ENCODE results near the gene CEL.
"Not testable (repeated sequence)": the region's sequence is repeated elsewhere in the genome, so short reads cannot be mapped to it uniquely, and the experiment has no call there.

The CEL gene

GRCh38 chr9:133061764-133062145 is at the start of gene CEL:
TSS of gene CEL (plus strand) at chr9:133061981. CDS start at chr9:133062003, 22 bp downstream.
- H3K9ac ChIP-seq (ENCODE audit: low read depth in 1 of 2, low read length in 2 of 2); H3K9me3 ChIP-seq (ENCODE audit: control insufficient read depth in 2 of 2, low read length in 2 of 2): not testable (repeated sequence)

GRCh38 chr9:133014696-133015095 is 47.1 kb upstream of the CEL start:
- Histone ChIP-seq H3K9me3 (ENCODE audit: control insufficient read depth in 2 of 2, low read length in 2 of 2) (no peaks in the 10 kb centered on the region), H3K36me3 (ENCODE audit: control insufficient read depth in 2 of 2, insufficient read depth in 2 of 2, low read length in 2 of 2) (no peaks in the 10 kb centered on the region), H3K4me3 (ENCODE audit: low read length in 2 of 2) (no peak overlapping the region), H3K27ac (ENCODE audit: low read depth in 2 of 2, low read length in 2 of 2) (no peak overlapping the region), H3K4me1 (ENCODE audit: control insufficient read depth in 2 of 2, insufficient read depth in 2 of 2, low read length in 2 of 2) (peaks cover 4% of the 10 kb centered on the region in 2 donors), H3K27me3 (ENCODE audit: control insufficient read depth in 2 of 2, insufficient read depth in 2 of 2, low read length in 2 of 2) (peaks cover 0 to 5% of the 10 kb centered on the region in 2 donors), H3K9ac (ENCODE audit: low read depth in 1 of 2, low read length in 2 of 2) (no peak overlapping the region)

More at GRCh38 chr9:133061764-133062145, at the start of gene CEL:
- H3K27ac ChIP-seq (ENCODE audit: low read depth in 2 of 2, low read length in 2 of 2); H3K4me1 ChIP-seq (ENCODE audit: control insufficient read depth in 2 of 2, insufficient read depth in 2 of 2, low read length in 2 of 2); H3K36me3 ChIP-seq (ENCODE audit: control insufficient read depth in 2 of 2, insufficient read depth in 2 of 2, low read length in 2 of 2); H3K4me3 ChIP-seq (ENCODE audit: low read length in 2 of 2); H3K27me3 ChIP-seq (ENCODE audit: control insufficient read depth in 2 of 2, insufficient read depth in 2 of 2, low read length in 2 of 2): not testable (repeated sequence)

GRCh38 chr9:133023117-133023890 is 38.5 kb upstream of the CEL start:
- H3K9me3 ChIP-seq (ENCODE audit: control insufficient read depth in 2 of 2, low read length in 2 of 2), result no peaks in the 10 kb centered on the region
- H3K9ac ChIP-seq (ENCODE audit: low read depth in 1 of 2, low read length in 2 of 2), result no peak overlapping the region
- H3K4me1 ChIP-seq (ENCODE audit: control insufficient read depth in 2 of 2, insufficient read depth in 2 of 2, low read length in 2 of 2), result peaks cover 0 to 5% of the 10 kb centered on the region in 2 donors
- H3K36me3 ChIP-seq (ENCODE audit: control insufficient read depth in 2 of 2, insufficient read depth in 2 of 2, low read length in 2 of 2), result no peaks in the 10 kb centered on the region
- no peak overlapping the region for H3K27ac ChIP-seq (ENCODE audit: low read depth in 2 of 2, low read length in 2 of 2)
- H3K4me3 ChIP-seq (ENCODE audit: low read length in 2 of 2), result no peak overlapping the region
- no peaks in the 10 kb centered on the region for H3K27me3 ChIP-seq (ENCODE audit: control insufficient read depth in 2 of 2, insufficient read depth in 2 of 2, low read length in 2 of 2)

GRCh38 chr9:133026426-133026825 is 35.4 kb upstream of the CEL start:
- no peaks in the 10 kb centered on the region for H3K9me3 ChIP-seq (ENCODE audit: control insufficient read depth in 2 of 2, low read length in 2 of 2)
- H3K4me3 ChIP-seq (ENCODE audit: low read length in 2 of 2), result no peak overlapping the region
- H3K4me1 ChIP-seq (ENCODE audit: control insufficient read depth in 2 of 2, insufficient read depth in 2 of 2, low read length in 2 of 2), result peaks cover 7 to 9% of the 10 kb centered on the region in 2 donors
- H3K27me3 ChIP-seq (ENCODE audit: control insufficient read depth in 2 of 2, insufficient read depth in 2 of 2, low read length in 2 of 2), result no peaks in the 10 kb centered on the region
- H3K36me3 ChIP-seq (ENCODE audit: control insufficient read depth in 2 of 2, insufficient read depth in 2 of 2, low read length in 2 of 2), result no peaks in the 10 kb centered on the region
- H3K27ac ChIP-seq (ENCODE audit: low read depth in 2 of 2, low read length in 2 of 2), result no peak overlapping the region
- H3K9ac ChIP-seq (ENCODE audit: low read depth in 1 of 2, low read length in 2 of 2), result no peak overlapping the region

GRCh38 chr9:133027134-133027533 is 34.6 kb upstream of the CEL start:
- no peaks in the 10 kb centered on the region for H3K27me3 ChIP-seq (ENCODE audit: control insufficient read depth in 2 of 2, insufficient read depth in 2 of 2, low read length in 2 of 2)
- no peaks in the 10 kb centered on the region for H3K36me3 ChIP-seq (ENCODE audit: control insufficient read depth in 2 of 2, insufficient read depth in 2 of 2, low read length in 2 of 2)
- H3K4me1 ChIP-seq (ENCODE audit: control insufficient read depth in 2 of 2, insufficient read depth in 2 of 2, low read length in 2 of 2), result peaks cover 11 to 15% of the 10 kb centered on the region in 2 donors
- no peak overlapping the region for H3K9ac ChIP-seq (ENCODE audit: low read depth in 1 of 2, low read length in 2 of 2)
- no peaks in the 10 kb centered on the region for H3K9me3 ChIP-seq (ENCODE audit: control insufficient read depth in 2 of 2, low read length in 2 of 2)
- H3K4me3 ChIP-seq (ENCODE audit: low read length in 2 of 2), result no peak overlapping the region
- H3K27ac ChIP-seq (ENCODE audit: low read depth in 2 of 2, low read length in 2 of 2), result no peak overlapping the region

GRCh38 chr9:133028221-133028620 is 33.6 kb upstream of the CEL start:
- Histone ChIP-seq H3K4me1 (ENCODE audit: control insufficient read depth in 2 of 2, insufficient read depth in 2 of 2, low read length in 2 of 2) (peaks cover 11 to 14% of the 10 kb centered on the region in 2 donors), H3K9me3 (ENCODE audit: control insufficient read depth in 2 of 2, low read length in 2 of 2) (no peaks in the 10 kb centered on the region), H3K9ac (ENCODE audit: low read depth in 1 of 2, low read length in 2 of 2) (no peak overlapping the region), H3K36me3 (ENCODE audit: control insufficient read depth in 2 of 2, insufficient read depth in 2 of 2, low read length in 2 of 2) (no peaks in the 10 kb centered on the region), H3K27ac (ENCODE audit: low read depth in 2 of 2, low read length in 2 of 2) (no peak overlapping the region), H3K27me3 (ENCODE audit: control insufficient read depth in 2 of 2, insufficient read depth in 2 of 2, low read length in 2 of 2) (no peaks in the 10 kb centered on the region), H3K4me3 (ENCODE audit: low read length in 2 of 2) (no peak overlapping the region)

GRCh38 chr9:133029994-133030316 is 31.8 kb upstream of the CEL start:
- Histone ChIP-seq H3K36me3 (ENCODE audit: control insufficient read depth in 2 of 2, insufficient read depth in 2 of 2, low read length in 2 of 2) (no peaks in the 10 kb centered on the region), H3K9ac (ENCODE audit: low read depth in 1 of 2, low read length in 2 of 2) (peak overlapping the region; percentile 88 to 98), H3K27me3 (ENCODE audit: control insufficient read depth in 2 of 2, insufficient read depth in 2 of 2, low read length in 2 of 2) (no peaks in the 10 kb centered on the region), H3K4me1 (ENCODE audit: control insufficient read depth in 2 of 2, insufficient read depth in 2 of 2, low read length in 2 of 2) (peaks cover 11 to 14% of the 10 kb centered on the region in 2 donors), H3K4me3 (ENCODE audit: low read length in 2 of 2) (peak overlapping the region; percentile 83 to 88), H3K9me3 (ENCODE audit: control insufficient read depth in 2 of 2, low read length in 2 of 2) (no peaks in the 10 kb centered on the region), H3K27ac (ENCODE audit: low read depth in 2 of 2, low read length in 2 of 2) (peak overlapping the region; percentile 87 to 91)

GRCh38 chr9:133030317-133031129 is 31.3 kb upstream of the CEL start, which contains the start of gene GTF3C5:
TSS of gene GTF3C5 (plus strand) at chr9:133030997. CDS start at chr9:133031012, 15 bp downstream.
- H3K27ac ChIP-seq (ENCODE audit: low read depth in 2 of 2, low read length in 2 of 2), result peak within 1 kb of the TSS; percentile 87 to 91
- no peaks in the 10 kb centered on the region for H3K36me3 ChIP-seq (ENCODE audit: control insufficient read depth in 2 of 2, insufficient read depth in 2 of 2, low read length in 2 of 2)
- H3K9me3 ChIP-seq (ENCODE audit: control insufficient read depth in 2 of 2, low read length in 2 of 2), result no peaks in the 10 kb centered on the region
- peak within 1 kb of the TSS; percentile 83 to 96 for H3K4me3 ChIP-seq (ENCODE audit: low read length in 2 of 2)
- H3K9ac ChIP-seq (ENCODE audit: low read depth in 1 of 2, low read length in 2 of 2), result peak within 1 kb of the TSS; percentile 88 to 98
- H3K4me1 ChIP-seq (ENCODE audit: control insufficient read depth in 2 of 2, insufficient read depth in 2 of 2, low read length in 2 of 2), result peaks cover 11 to 14% of the 10 kb centered on the region in 2 donors
- H3K27me3 ChIP-seq (ENCODE audit: control insufficient read depth in 2 of 2, insufficient read depth in 2 of 2, low read length in 2 of 2), result no peaks in the 10 kb centered on the region

- Histone ChIP-seq H3K9me3 (ENCODE audit: control insufficient read depth in 2 of 2, low read length in 2 of 2) (no peaks in the 10 kb centered on the region), H3K27ac (ENCODE audit: low read depth in 2 of 2, low read length in 2 of 2) (peak overlapping the region; percentile 87 to 89), H3K27me3 (ENCODE audit: control insufficient read depth in 2 of 2, insufficient read depth in 2 of 2, low read length in 2 of 2) (no peaks in the 10 kb centered on the region), H3K4me1 (ENCODE audit: control insufficient read depth in 2 of 2, insufficient read depth in 2 of 2, low read length in 2 of 2) (peaks cover 11 to 14% of the 10 kb centered on the region in 2 donors), H3K4me3 (ENCODE audit: low read length in 2 of 2) (peak overlapping the region; percentile 83 to 96), H3K9ac (ENCODE audit: low read depth in 1 of 2, low read length in 2 of 2) (peak overlapping the region; percentile 78 to 90), H3K36me3 (ENCODE audit: control insufficient read depth in 2 of 2, insufficient read depth in 2 of 2, low read length in 2 of 2) (no peaks in the 10 kb centered on the region)
Measured at GRCh38 chr9:133031130-133031422, 30.7 kb upstream of the CEL start.

GRCh38 chr9:133031496-133031911 is 30.3 kb upstream of the CEL start:
- Histone ChIP-seq H3K27me3 (ENCODE audit: control insufficient read depth in 2 of 2, insufficient read depth in 2 of 2, low read length in 2 of 2) (no peaks in the 10 kb centered on the region), H3K9ac (ENCODE audit: low read depth in 1 of 2, low read length in 2 of 2) (peak overlapping the region; percentile 78 to 90), H3K9me3 (ENCODE audit: control insufficient read depth in 2 of 2, low read length in 2 of 2) (no peaks in the 10 kb centered on the region), H3K4me1 (ENCODE audit: control insufficient read depth in 2 of 2, insufficient read depth in 2 of 2, low read length in 2 of 2) (peaks cover 11 to 14% of the 10 kb centered on the region in 2 donors), H3K4me3 (ENCODE audit: low read length in 2 of 2) (peak overlapping the region; percentile 83 to 96), H3K27ac (ENCODE audit: low read depth in 2 of 2, low read length in 2 of 2) (no peak overlapping the region), H3K36me3 (ENCODE audit: control insufficient read depth in 2 of 2, insufficient read depth in 2 of 2, low read length in 2 of 2) (no peaks in the 10 kb centered on the region)
